ENCODE measurements around the gene IGFBP3. TPM values are rescaled to one million over a fixed set of nuclear protein-coding genes. Genes with fewer than 3 reads are reported as not detected.

Gene IGFBP3, protein sequence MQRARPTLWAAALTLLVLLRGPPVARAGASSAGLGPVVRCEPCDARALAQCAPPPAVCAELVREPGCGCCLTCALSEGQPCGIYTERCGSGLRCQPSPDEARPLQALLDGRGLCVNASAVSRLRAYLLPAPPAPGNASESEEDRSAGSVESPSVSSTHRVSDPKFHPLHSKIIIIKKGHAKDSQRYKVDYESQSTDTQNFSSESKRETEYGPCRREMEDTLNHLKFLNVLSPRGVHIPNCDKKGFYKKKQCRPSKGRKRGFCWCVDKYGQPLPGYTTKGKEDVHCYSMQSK
- 290 and 686 TPM in 2 replicates for total RNA-seq

DNA sequence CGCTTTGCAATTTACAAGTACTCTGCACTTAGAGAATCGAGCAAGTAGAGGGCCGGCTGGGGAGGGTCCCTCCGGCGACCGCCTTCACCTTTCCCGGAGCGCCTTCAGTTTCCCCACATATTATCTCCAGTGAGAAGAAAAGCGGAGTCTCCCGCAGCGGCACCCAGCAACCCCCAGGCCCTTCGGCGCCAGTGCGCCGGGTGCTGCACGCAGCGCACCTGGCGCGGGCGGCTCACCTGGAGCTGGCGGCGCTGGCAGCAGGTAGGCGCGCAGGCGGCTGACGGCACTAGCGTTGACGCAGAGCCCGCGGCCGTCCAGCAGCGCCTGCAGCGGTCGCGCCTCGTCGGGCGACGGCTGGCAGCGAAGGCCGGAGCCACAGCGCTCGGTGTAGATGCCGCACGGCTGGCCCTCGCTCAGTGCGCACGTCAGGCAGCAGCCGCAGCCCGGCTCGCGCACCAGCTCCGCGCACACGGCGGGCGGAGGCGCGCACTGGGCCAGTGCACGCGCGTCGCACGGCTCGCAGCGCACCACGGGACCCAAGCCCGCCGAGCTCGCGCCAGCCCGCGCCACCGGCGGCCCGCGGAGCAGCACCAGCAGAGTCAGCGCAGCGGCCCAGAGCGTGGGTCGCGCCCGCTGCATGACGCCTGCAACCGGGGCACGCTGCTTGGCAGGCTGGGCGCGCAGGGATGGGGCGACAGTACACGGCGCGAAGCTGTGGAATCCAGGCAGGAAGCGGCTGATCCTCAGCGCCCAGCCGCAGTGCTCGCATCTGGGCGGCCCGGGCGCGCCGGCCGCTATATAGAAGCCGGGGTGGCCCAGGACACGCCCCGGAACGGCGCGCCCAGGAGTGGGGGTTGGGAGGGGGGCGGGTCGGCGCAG is at the start of gene IGFBP3:
TSS of gene IGFBP3 (minus strand) at position 771 of the 879 bp plus-strand sequence. CDS start at position 639, 132 bp downstream.

DNA sequence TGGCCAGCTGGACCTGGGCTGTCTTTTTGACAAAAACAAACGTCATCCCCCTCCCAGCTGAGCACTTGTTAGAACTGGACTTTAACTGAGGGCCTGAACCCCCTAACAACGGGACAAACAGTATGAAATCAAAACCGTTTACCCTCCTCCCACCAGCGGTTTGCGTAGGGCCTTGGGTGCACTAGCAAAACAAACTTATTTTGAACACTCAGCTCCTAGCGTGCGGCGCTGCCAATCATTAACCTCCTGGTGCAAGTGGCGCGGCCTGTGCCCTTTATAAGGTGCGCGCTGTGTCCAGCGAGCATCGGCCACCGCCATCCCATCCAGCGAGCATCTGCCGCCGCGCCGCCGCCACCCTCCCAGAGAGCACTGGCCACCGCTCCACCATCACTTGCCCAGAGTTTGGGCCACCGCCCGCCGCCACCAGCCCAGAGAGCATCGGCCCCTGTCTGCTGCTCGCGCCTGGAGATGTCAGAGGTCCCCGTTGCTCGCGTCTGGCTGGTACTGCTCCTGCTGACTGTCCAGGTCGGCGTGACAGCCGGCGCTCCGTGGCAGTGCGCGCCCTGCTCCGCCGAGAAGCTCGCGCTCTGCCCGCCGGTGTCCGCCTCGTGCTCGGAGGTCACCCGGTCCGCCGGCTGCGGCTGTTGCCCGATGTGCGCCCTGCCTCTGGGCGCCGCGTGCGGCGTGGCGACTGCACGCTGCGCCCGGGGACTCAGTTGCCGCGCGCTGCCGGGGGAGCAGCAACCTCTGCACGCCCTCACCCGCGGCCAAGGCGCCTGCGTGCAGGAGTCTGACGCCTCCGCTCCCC is 32.7 kb downstream of the IGFBP3 start, which contains the start of gene IGFBP1:
TSS of gene IGFBP1 (plus strand) at position 304 of the 808 bp plus-strand sequence. CDS start at position 469, 165 bp downstream.

GRCh38 chr7:45873035-45873354 is 48.1 kb downstream of the IGFBP3 start, which contains the start of gene CCDC201:
Gene CCDC201, minus strand, starts transcription at chr7:45873082. Its CDS starts 75 bp downstream, at chr7:45873007.

Other genes with a start within 250 kb of the IGFBP3 start
- not detected in 2 replicates for gene CCDC201, start 48.2 kb downstream of the IGFBP3 start, total RNA-seq
- gene IGFBP1, start 32.8 kb downstream of the IGFBP3 start, total RNA-seq: 5.8 and 12.8 TPM in 2 replicates